ENCODE data around the gene PDE6B. TPM values are rescaled to one million over a fixed set of nuclear protein-coding genes. Genes with fewer than 3 reads are reported as not detected.
A peak's percentile ranks its signal among the peaks of the same experiment; 100 is the strongest.

Gene PDE6B
- total and polyA plus RNA-seq, 3 experiments from 2014 or later = 9.3 to 21.5 (median 10.1) TPM

DNA sequence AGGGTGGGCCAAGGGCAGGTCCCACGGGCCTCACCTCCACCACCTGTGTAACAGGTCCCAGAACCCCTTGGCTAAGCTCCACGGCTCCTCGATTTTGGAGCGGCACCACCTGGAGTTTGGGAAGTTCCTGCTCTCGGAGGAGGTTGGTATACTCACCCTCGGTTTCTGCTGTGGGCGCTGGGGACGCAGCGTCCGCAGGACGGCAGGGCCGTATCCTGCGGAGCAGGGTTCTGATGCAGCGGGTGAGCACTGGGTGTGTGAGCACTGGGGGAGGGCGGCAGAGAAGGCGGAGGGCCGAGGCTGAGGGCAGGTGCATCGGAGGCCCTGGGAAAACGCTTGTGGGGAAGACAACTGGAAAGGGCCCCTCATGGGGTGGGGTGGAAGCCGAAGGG is 37.7 kb downstream of the PDE6B start:
- ChIA-PET CTCF (interaction anchor here (1.1 to 3.4 kb wide), 2 partner anchors 11 kb away, joined by 3 to 19 read pairs; partner anchors contain the start of genes ATP5ME and MYL5), POLR2A (interaction anchor here (1.0 kb wide), 1 partner anchor 11 kb away, joined by 3 read pairs; the partner anchor contains the start of genes ATP5ME and MYL5)
- Mint-ChIP-seq H3K27ac (peak overlapping the region in 7 of 8 donors; percentile 27 to 95 (median 42)), H3K4me1 (peaks cover 9 to 23% (median 9%) of the 10 kb centered on the region in 3 donors), H3K27me3 (no peaks in the 10 kb centered on the region), H3K36me3 (peaks cover 0 to 2% (median 2%) of the 10 kb centered on the region in 3 donors), H3K4me3 (peak overlapping the region; percentile 75 to 91 (median 79)), H3K9me3 (no peaks in the 10 kb centered on the region)
- Histone ChIP-seq H3K27ac (ENCODE audit: low read depth, low read length) (peak overlapping the region; percentile 68), H3K27me3 (ENCODE audit: insufficient read depth, low read length, poor library complexity, severe bottlenecking) (no peaks in the 10 kb centered on the region), H3K9me3 (ENCODE audit: low read length) (no peaks in the 10 kb centered on the region), H3K4me3 (ENCODE audit: low read length) (peak overlapping the region; percentile 75), H3K4me1 (ENCODE audit: insufficient read depth, low read length) (peaks cover 11% of the 10 kb centered on the region), H3K36me3 (ENCODE audit: insufficient read depth, low read length) (no peaks in the 10 kb centered on the region)
- peak in 1 of 5 donors; percentile 44 for DNase-seq

DNA sequence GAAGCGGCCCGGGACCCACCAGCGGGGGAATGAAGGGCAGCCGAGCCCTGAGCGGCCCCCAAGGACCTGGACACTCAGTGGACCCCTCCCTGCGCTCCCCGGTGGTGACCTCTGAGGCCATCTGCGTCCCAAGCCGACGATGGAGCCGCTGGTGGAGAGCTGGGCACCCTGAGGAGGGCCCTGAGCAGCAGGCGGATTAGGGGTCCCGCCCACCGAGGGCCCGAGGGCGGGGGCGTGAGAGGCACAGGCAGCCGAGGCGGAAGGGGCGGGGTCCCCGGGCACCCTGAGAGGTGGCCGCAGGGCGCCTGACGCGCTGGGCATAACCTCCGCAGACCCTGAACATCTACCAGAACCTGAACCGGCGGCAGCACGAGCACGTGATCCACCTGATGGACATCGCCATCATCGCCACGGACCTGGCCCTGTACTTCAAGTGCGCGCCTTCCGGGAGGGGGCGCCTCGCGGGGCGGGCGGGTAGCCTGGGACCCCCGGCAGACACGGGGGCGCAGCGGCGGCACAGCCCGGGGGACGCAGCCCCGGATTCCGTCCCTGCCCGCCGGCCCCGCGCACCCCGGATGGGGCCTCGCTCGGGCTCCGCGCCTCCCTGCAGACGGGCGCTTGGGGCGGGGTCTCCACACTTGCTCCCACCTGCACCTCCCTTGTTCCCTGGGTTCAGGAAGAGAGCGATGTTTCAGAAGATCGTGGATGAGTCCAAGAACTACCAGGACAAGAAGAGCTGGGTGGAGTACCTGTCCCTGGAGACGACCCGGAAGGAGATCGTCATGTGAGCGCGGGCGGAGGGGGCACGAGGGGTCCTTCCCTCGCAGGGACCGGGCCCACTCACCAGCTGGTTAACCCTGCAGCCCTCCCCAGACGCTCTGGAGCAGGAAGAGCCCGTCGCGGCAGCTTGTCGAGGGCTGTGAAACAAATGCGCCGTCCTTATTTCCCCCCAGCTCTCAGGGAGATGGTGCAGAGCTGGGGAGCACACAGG is 38.4 kb downstream of the PDE6B start:
- peaks cover 9 to 23% (median 9%) of the 10 kb centered on the region in 3 donors for H3K4me1 Mint-ChIP-seq
- peaks cover 11% of the 10 kb centered on the region for H3K4me1 ChIP-seq (ENCODE audit: insufficient read depth, low read length)
- peak overlapping the region; percentile 50 to 98 (median 81) for H3K27ac Mint-ChIP-seq
- H3K36me3 Mint-ChIP-seq = peaks cover 0 to 2% (median 2%) of the 10 kb centered on the region in 3 donors
- ChIA-PET POLR2A (interaction anchor here (0.8 to 1.9 kb wide), 6 partner anchors 10 to 1345 kb away, joined by 3 to 21 read pairs (median 4); partner anchors contain the start of genes ATP5ME, GAK, MYL5 and NELFA), CTCF (interaction anchor here (0.8 to 3.4 kb wide), 2 partner anchors 10 to 12 kb away, joined by 3 to 19 read pairs; partner anchors contain the start of genes ATP5ME and MYL5)
- peak overlapping the region; percentile 78 to 91 (median 85) for H3K4me3 Mint-ChIP-seq
- no peaks in the 10 kb centered on the region for H3K36me3 ChIP-seq (ENCODE audit: insufficient read depth, low read length)
- no peaks in the 10 kb centered on the region for H3K9me3 Mint-ChIP-seq
- H3K27me3 Mint-ChIP-seq = peaks cover 0 to 2% of the 10 kb centered on the region in 2 donors
- H3K9me3 ChIP-seq (ENCODE audit: low read length) = no peaks in the 10 kb centered on the region
- peak overlapping the region; percentile 68 for H3K27ac ChIP-seq (ENCODE audit: low read depth, low read length)
- no peaks in the 10 kb centered on the region for H3K27me3 ChIP-seq (ENCODE audit: insufficient read depth, low read length, poor library complexity, severe bottlenecking)
- peak; percentile 71 to 87 (median 74) for DNase-seq
- H3K4me3 ChIP-seq (ENCODE audit: low read length) = peak overlapping the region; percentile 75

- H3K27me3 ChIP-seq (ENCODE audit: insufficient read depth, low read length, poor library complexity, severe bottlenecking) = no peaks in the 10 kb centered on the region
- H3K4me1 ChIP-seq (ENCODE audit: insufficient read depth, low read length) = peaks cover 11% of the 10 kb centered on the region
- H3K36me3 ChIP-seq (ENCODE audit: insufficient read depth, low read length) = no peaks in the 10 kb centered on the region
- no peaks in the 10 kb centered on the region for H3K9me3 ChIP-seq (ENCODE audit: low read length)
- Mint-ChIP-seq H3K27ac (peak overlapping the region in 7 of 8 donors; percentile 32 to 93 (median 78)), H3K4me1 (peaks cover 8 to 23% (median 9%) of the 10 kb centered on the region in 3 donors), H3K4me3 (peak overlapping the region; percentile 78 to 90 (median 85)), H3K27me3 (peaks cover 0 to 2% of the 10 kb centered on the region in 2 donors), H3K9me3 (no peaks in the 10 kb centered on the region), H3K36me3 (peaks cover 0 to 2% (median 0%) of the 10 kb centered on the region in 3 donors)
- no peak overlapping the region for H3K4me3 ChIP-seq (ENCODE audit: low read length)
- ChIA-PET POLR2A (interaction anchor here (0.8 to 1.9 kb wide), 3 partner anchors 9 to 540 kb away, joined by 4 to 21 read pairs (median 4); partner anchors contain the start of genes ATP5ME, MYL5 and ZNF718), CTCF (interaction anchor here (0.8 to 3.4 kb wide), 2 partner anchors 9 to 11 kb away, joined by 3 to 19 read pairs; partner anchors contain the start of genes ATP5ME and MYL5)
- no peak overlapping the region for H3K27ac ChIP-seq (ENCODE audit: low read depth, low read length)
- DNase-seq = peak in 1 of 5 donors; percentile 45
These were observed 39.4 kb downstream of the PDE6B start for GRCh38 chr4:664713-665231.

DNA sequence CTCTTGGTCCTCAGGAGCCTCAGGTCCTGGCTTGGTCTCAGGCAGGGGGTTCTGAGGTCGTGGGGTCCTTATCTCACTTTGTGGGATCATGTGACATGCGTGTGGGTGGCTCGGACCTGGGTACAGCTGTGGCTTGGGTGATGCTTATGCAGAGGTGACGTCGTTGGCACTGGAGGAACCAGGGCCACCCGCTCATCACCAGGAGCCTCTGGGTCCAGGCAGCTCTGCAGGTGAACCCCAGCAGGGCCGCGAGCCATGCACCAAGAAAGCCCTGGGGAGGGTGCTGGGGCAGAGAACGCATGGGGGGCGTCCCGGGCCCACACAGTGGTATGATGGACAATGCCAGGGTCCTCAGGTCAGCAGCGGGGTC is 40.0 kb downstream of the PDE6B start:
- no peaks in the 10 kb centered on the region for H3K9me3 Mint-ChIP-seq
- POLR2A ChIA-PET = interaction anchor here (1.9 kb wide), 1 partner anchor 9 kb away, joined by 21 read pairs; the partner anchor contains the start of genes ATP5ME and MYL5
- H3K4me1 Mint-ChIP-seq = peaks cover 5 to 23% (median 9%) of the 10 kb centered on the region in 3 donors
- DNase-seq = peak in 1 of 5 donors; percentile 44
- CTCF ChIA-PET = interaction anchor here (3.4 kb wide), 1 partner anchor 8 kb away, joined by 19 read pairs; the partner anchor contains the start of genes ATP5ME and MYL5
- H3K9me3 ChIP-seq (ENCODE audit: low read length) = no peaks in the 10 kb centered on the region
- H3K27me3 ChIP-seq (ENCODE audit: insufficient read depth, low read length, poor library complexity, severe bottlenecking) = no peaks in the 10 kb centered on the region
- peak overlapping the region in 6 of 7 donors; percentile 78 to 90 (median 84) for H3K4me3 Mint-ChIP-seq
- peaks cover 0 to 2% of the 10 kb centered on the region in 2 donors for H3K27me3 Mint-ChIP-seq
- no peak overlapping the region for H3K4me3 ChIP-seq (ENCODE audit: low read length)
- no peaks in the 10 kb centered on the region for H3K36me3 ChIP-seq (ENCODE audit: insufficient read depth, low read length)
- peaks cover 0 to 4% (median 0%) of the 10 kb centered on the region in 3 donors for H3K36me3 Mint-ChIP-seq
- H3K4me1 ChIP-seq (ENCODE audit: insufficient read depth, low read length) = peaks cover 11% of the 10 kb centered on the region
- H3K27ac ChIP-seq (ENCODE audit: low read depth, low read length) = no peak overlapping the region
- peak overlapping the region in 2 of 8 donors; percentile 51 to 63 for H3K27ac Mint-ChIP-seq

- peaks cover 0 to 2% of the 10 kb centered on the region in 2 donors for H3K27me3 Mint-ChIP-seq
- Histone ChIP-seq H3K4me3 (ENCODE audit: low read length) (no peak overlapping the region), H3K4me1 (ENCODE audit: insufficient read depth, low read length) (peaks cover 11% of the 10 kb centered on the region), H3K9me3 (ENCODE audit: low read length) (no peaks in the 10 kb centered on the region), H3K27me3 (ENCODE audit: insufficient read depth, low read length, poor library complexity, severe bottlenecking) (no peaks in the 10 kb centered on the region), H3K36me3 (ENCODE audit: insufficient read depth, low read length) (peaks cover 3% of the 10 kb centered on the region), H3K27ac (ENCODE audit: low read depth, low read length) (no peak overlapping the region)
- peak in 1 of 5 donors; percentile 50 for DNase-seq
- no peaks in the 10 kb centered on the region for H3K9me3 Mint-ChIP-seq
- peaks cover 5 to 23% (median 8%) of the 10 kb centered on the region in 3 donors for H3K4me1 Mint-ChIP-seq
- CTCF ChIA-PET = interaction anchor here (3.4 kb wide), 1 partner anchor 8 kb away, joined by 19 read pairs; the partner anchor contains the start of genes ATP5ME and MYL5
- peak overlapping the region in 1 of 8 donors; percentile 51 for H3K27ac Mint-ChIP-seq
- POLR2A ChIA-PET = interaction anchor here (1.1 kb wide), 1 partner anchor 9 kb away, joined by 3 read pairs; no protein-coding TSS in a partner anchor
- peak overlapping the region in 1 of 7 donors; percentile 32 for H3K4me3 Mint-ChIP-seq
- peaks cover 0 to 7% (median 5%) of the 10 kb centered on the region in 3 donors for H3K36me3 Mint-ChIP-seq
These were observed 40.5 kb downstream of the PDE6B start for GRCh38 chr4:665751-666435.

GRCh38 chr4:666436-666810 is 41.0 kb downstream of the PDE6B start:
- H3K4me1 Mint-ChIP-seq = peaks cover 5 to 23% (median 7%) of the 10 kb centered on the region in 3 donors
- Histone ChIP-seq H3K27ac (ENCODE audit: low read depth, low read length) (no peak overlapping the region), H3K4me1 (ENCODE audit: insufficient read depth, low read length) (peaks cover 11% of the 10 kb centered on the region), H3K36me3 (ENCODE audit: insufficient read depth, low read length) (peaks cover 6% of the 10 kb centered on the region), H3K27me3 (ENCODE audit: insufficient read depth, low read length, poor library complexity, severe bottlenecking) (no peaks in the 10 kb centered on the region), H3K9me3 (ENCODE audit: low read length) (no peaks in the 10 kb centered on the region), H3K4me3 (ENCODE audit: low read length) (no peak overlapping the region)
- ChIA-PET POLR2A (interaction anchor here (1.1 kb wide), 1 partner anchor 9 kb away, joined by 3 read pairs; no protein-coding TSS in a partner anchor), CTCF (interaction anchor here (3.4 kb wide), 1 partner anchor 7 kb away, joined by 19 read pairs; the partner anchor contains the start of genes ATP5ME and MYL5)
- H3K4me3 Mint-ChIP-seq = peak overlapping the region in 1 of 7 donors; percentile 12
- DNase-seq = peak in 1 of 5 donors; percentile 49
- H3K27ac Mint-ChIP-seq = no peak overlapping the region
- H3K36me3 Mint-ChIP-seq = peaks cover 0 to 12% (median 5%) of the 10 kb centered on the region in 3 donors
- no peaks in the 10 kb centered on the region for H3K9me3 Mint-ChIP-seq
- H3K27me3 Mint-ChIP-seq = peaks cover 0 to 2% of the 10 kb centered on the region in 2 donors

Data from CD8-positive, alpha-beta memory T cell (primary cell).